Thoracic aorta (tissue), 2 donors: ENCODE measurements around the gene TMCO4. TPM values are rescaled to one million over a fixed set of nuclear protein-coding genes. Genes with fewer than 3 reads are reported as not detected.

ENCODE experiments used
- ATAC-seq: fragments of 150-250 bp; one replicate; pipeline ENCODE4 v1.8.0; 2017; ENCODE audit warnings: low read depth; ENCODE audit not compliant: insufficient number of reproducible peaks, low FRiP score
- DNase-seq: peaks from one replicate; pipeline ENCODE4 v3.0.0-alpha.2; 2020; ENCODE audit warnings: low spot score
- H3K27ac ChIP-seq, 2 donors: fragments of 200-600 bp; sonication (generic); 1 replicate in 1 of 2; 2 replicates in 1 of 2; pipeline ENCODE4 v1.5.1; 2016; ENCODE audit warnings: mild to moderate bottlenecking in 2 of 2, moderate library complexity in 2 of 2
- H3K27me3 ChIP-seq: fragments of 200-600 bp; sonication (generic); replicated peaks from 2 replicates; pipeline ENCODE4 v1.6.0; 2016; ENCODE audit warnings: mild to moderate bottlenecking; ENCODE audit not compliant: insufficient read depth
- H3K36me3 ChIP-seq: fragments of 200-600 bp; sonication (generic); one replicate; pipeline ENCODE4 v1.5.1; 2016
- H3K4me1 ChIP-seq, 2 donors: fragments of 200-600 bp; sonication (generic); 1 replicate in 1 of 2; 2 replicates in 1 of 2; pipeline versions ENCODE4 v1.5.1 to v1.6.0; 2016; ENCODE audit warnings: low read depth in 2 of 2, mild to moderate bottlenecking in 1 of 2; ENCODE audit not compliant: control insufficient read depth in 1 of 2
- H3K4me3 ChIP-seq: fragments of 200-600 bp; sonication (generic); 2 replicates; pipeline ENCODE4 v1.5.1; 2016; ENCODE audit warnings: mild to moderate bottlenecking
- H3K9me3 ChIP-seq: fragments of 200-600 bp; sonication (generic); 2 replicates; pipeline ENCODE4 v1.5.1; 2016
- CTCF ChIP-seq: fragments of 200-600 bp; sonication (generic); IDR thresholded peaks from one replicate; pipeline ENCODE4 v1.5.1; 2019; ENCODE audit warnings: antibody characterized with exemption
- total RNA-seq, 2 donors: library from RNA; depleted of rRNA; stranded (reverse); fragments of >200 nt; gene quantifications; one replicate each; pipeline versions ENCODE4 v1.1.0 to v1.2.3, GENCODE V29; 2016

The TMCO4 gene
- total RNA-seq, 2 donors from 2014 or later, result 33.2 to 33.4 TPM

GRCh38 chr1:19813643-19813960 is 13.9 kb upstream of the TMCO4 start:
- no peak for TF ChIP-seq CTCF
- ATAC-seq, result no peak

GRCh38 chr1:19812875-19813642 is 13.3 kb upstream of the TMCO4 start:
- no peak for ATAC-seq
- peaks cover 0 to 7% of the 10 kb centered on the region in 2 donors for H3K4me1 ChIP-seq
- DNase-seq, result no peak
- no peak overlapping the region for H3K27ac ChIP-seq
- no peak overlapping the region for H3K4me3 ChIP-seq
- no peaks in the 10 kb centered on the region for H3K27me3 ChIP-seq
- H3K36me3 ChIP-seq, result no peaks in the 10 kb centered on the region
- TF ChIP-seq CTCF, result no peak
- no peaks in the 10 kb centered on the region for H3K9me3 ChIP-seq

More at GRCh38 chr1:19813643-19813960, 13.9 kb upstream of the TMCO4 start:
- no peak overlapping the region for H3K4me3 ChIP-seq
- H3K36me3 ChIP-seq, result no peaks in the 10 kb centered on the region
- H3K9me3 ChIP-seq, result no peaks in the 10 kb centered on the region
- no peak for DNase-seq
- no peak overlapping the region for H3K27ac ChIP-seq
- no peaks in the 10 kb centered on the region for H3K27me3 ChIP-seq
- H3K4me1 ChIP-seq, result peaks cover 0 to 7% of the 10 kb centered on the region in 2 donors

GRCh38 chr1:19811206-19811851 is 11.6 kb upstream of the TMCO4 start:
- Histone ChIP-seq H3K9me3 (no peaks in the 10 kb centered on the region), H3K27ac (no peak overlapping the region), H3K27me3 (no peaks in the 10 kb centered on the region), H3K4me3 (no peak overlapping the region), H3K36me3 (no peaks in the 10 kb centered on the region), H3K4me1 (no peaks in the 10 kb centered on the region)
- no peak for DNase-seq
- no peak for ATAC-seq
- peak; percentile 50 for TF ChIP-seq CTCF

- Histone ChIP-seq H3K27me3 (no peaks in the 10 kb centered on the region), H3K36me3 (no peaks in the 10 kb centered on the region), H3K4me1 (no peaks in the 10 kb centered on the region), H3K4me3 (no peak overlapping the region), H3K27ac (no peak overlapping the region), H3K9me3 (no peaks in the 10 kb centered on the region)
- ATAC-seq (no peak), DNase-seq (no peak)
- no peak for TF ChIP-seq CTCF
Observed at GRCh38 chr1:19809044-19809750, 9.5 kb upstream of the TMCO4 start.

GRCh38 chr1:19808351-19808750 is 8.6 kb upstream of the TMCO4 start:
- H3K27me3 ChIP-seq, result no peaks in the 10 kb centered on the region
- no peak overlapping the region for H3K4me3 ChIP-seq
- DNase-seq, result no peak
- no peaks in the 10 kb centered on the region for H3K36me3 ChIP-seq
- no peaks in the 10 kb centered on the region for H3K4me1 ChIP-seq
- no peak for ATAC-seq
- H3K27ac ChIP-seq, result no peak overlapping the region
- no peak for TF ChIP-seq CTCF
- no peaks in the 10 kb centered on the region for H3K9me3 ChIP-seq
